Measurements from ENCODE around the gene MPDU1. TPM values are rescaled to one million over a fixed set of nuclear protein-coding genes. Genes with fewer than 3 reads are reported as not detected.

Gene MPDU1
- total RNA-seq, 1 experiment from 2014 or later = 50.9 TPM

- CTCF ChIA-PET = no interaction called here
- no peak for DNase-seq (ENCODE audit: low read depth, low spot score)
- intact Hi-C loops (cut with micrococcal nuclease) = no loop called here
- POLR2A ChIA-PET = interaction anchor here (1.0 kb wide), 1 partner anchor 75 kb away, joined by 4 read pairs; no protein-coding TSS in a partner anchor
- H3K4me2 ChIP-seq (ENCODE audit: low read length) = no peak overlapping the region
- no peak overlapping the region for H3K27ac ChIP-seq (ENCODE audit: low read depth, low read length)
- no peaks in the 10 kb centered on the region for H3K9me2 ChIP-seq (ENCODE audit: insufficient read depth)
- 0 out of 2 replicates have a peak, but pooled peaks cover 3% of the 10 kb centered on the region for H4K20me1 ChIP-seq (ENCODE audit: insufficient read depth)
- no peak overlapping the region for H3K4me3 ChIP-seq (replicated peaks in 1 of 2; ENCODE audit: low read depth in 1 of 2, low read length in 2 of 2)
- RAD21 ChIA-PET (ENCODE audit: low non-redundant PET in 1 of 2, low total read pairs in 2 of 2, uncharacterized antibody in 2 of 2, unreplicated experiment in 2 of 2) = no interaction called here
- no peak overlapping the region for H2AFZ ChIP-seq (ENCODE audit: low read depth, low read length, poor library complexity, severe bottlenecking)
- H3K4me1 ChIP-seq (ENCODE audit: control insufficient read depth in 1 of 2, insufficient read depth in 2 of 2, low read length in 2 of 2) = peaks cover 10 to 18% of the 10 kb centered on the region in 2 experiments
- peaks cover 83% of the 10 kb centered on the region for H3K79me2 ChIP-seq (ENCODE audit: insufficient read depth, low read length)
- no peak overlapping the region for H3K9ac ChIP-seq (ENCODE audit: low read length)
- no peaks in the 10 kb centered on the region for H3K9me3 ChIP-seq (ENCODE audit: control insufficient read depth in 1 of 2, insufficient read depth in 1 of 2, low read depth in 1 of 2, low read length in 2 of 2)
- no peaks in the 10 kb centered on the region for H3K27me3 ChIP-seq (ENCODE audit: insufficient read depth, low read length)
- ATAC-seq = no peak
- BruUV-seq (replicated peaks) = no TSS peak
- TF ChIP-seq ZFX (IDR thresholded peaks at IDR 0.05) = no peak
- TF ChIP-seq, protein P1, sequence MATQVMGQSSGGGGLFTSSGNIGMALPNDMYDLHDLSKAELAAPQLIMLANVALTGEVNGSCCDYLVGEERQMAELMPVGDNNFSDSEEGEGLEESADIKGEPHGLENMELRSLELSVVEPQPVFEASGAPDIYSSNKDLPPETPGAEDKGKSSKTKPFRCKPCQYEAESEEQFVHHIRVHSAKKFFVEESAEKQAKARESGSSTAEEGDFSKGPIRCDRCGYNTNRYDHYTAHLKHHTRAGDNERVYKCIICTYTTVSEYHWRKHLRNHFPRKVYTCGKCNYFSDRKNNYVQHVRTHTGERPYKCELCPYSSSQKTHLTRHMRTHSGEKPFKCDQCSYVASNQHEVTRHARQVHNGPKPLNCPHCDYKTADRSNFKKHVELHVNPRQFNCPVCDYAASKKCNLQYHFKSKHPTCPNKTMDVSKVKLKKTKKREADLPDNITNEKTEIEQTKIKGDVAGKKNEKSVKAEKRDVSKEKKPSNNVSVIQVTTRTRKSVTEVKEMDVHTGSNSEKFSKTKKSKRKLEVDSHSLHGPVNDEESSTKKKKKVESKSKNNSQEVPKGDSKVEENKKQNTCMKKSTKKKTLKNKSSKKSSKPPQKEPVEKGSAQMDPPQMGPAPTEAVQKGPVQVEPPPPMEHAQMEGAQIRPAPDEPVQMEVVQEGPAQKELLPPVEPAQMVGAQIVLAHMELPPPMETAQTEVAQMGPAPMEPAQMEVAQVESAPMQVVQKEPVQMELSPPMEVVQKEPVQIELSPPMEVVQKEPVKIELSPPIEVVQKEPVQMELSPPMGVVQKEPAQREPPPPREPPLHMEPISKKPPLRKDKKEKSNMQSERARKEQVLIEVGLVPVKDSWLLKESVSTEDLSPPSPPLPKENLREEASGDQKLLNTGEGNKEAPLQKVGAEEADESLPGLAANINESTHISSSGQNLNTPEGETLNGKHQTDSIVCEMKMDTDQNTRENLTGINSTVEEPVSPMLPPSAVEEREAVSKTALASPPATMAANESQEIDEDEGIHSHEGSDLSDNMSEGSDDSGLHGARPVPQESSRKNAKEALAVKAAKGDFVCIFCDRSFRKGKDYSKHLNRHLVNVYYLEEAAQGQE (IDR thresholded peaks at IDR 0.05; ENCODE audit: low read depth) = no peak
- TF ChIP-seq SP1 (IDR thresholded peaks at IDR 0.05; ENCODE audit: low read depth) = no peak
- no peak for TF ChIP-seq ZBTB33 (IDR thresholded peaks at IDR 0.05; ENCODE audit: extremely low read depth, insufficient replicate concordance, low read length)
- TF ChIP-seq YY1 (IDR thresholded peaks at IDR 0.05; ENCODE audit: extremely low read depth, insufficient replicate concordance, low read depth, low read length) = no peak
- no peak for TF ChIP-seq CEBPB (IDR thresholded peaks at IDR 0.05; ENCODE audit: low read depth)
- no peak for TF ChIP-seq POLR2A (IDR thresholded peaks at IDR 0.05; ENCODE audit: borderline replicate concordance, extremely low read depth, insufficient read depth, insufficient read length)
- TF ChIP-seq SIN3A (IDR thresholded peaks at IDR 0.05; ENCODE audit: low read depth) = no peak
- no peak for TF ChIP-seq ELF1 (IDR thresholded peaks at IDR 0.05; ENCODE audit: borderline replicate concordance, low read depth)
- no peak for TF ChIP-seq TCF7L2 (IDR thresholded peaks at IDR 0.05; ENCODE audit: borderline replicate concordance, extremely low read depth, insufficient read depth, insufficient read length)
- no peak for TF ChIP-seq RAD21 (IDR thresholded peaks at IDR 0.05; ENCODE audit: low read depth)
- TF ChIP-seq JUND (IDR thresholded peaks at IDR 0.05) = no peak
- TF ChIP-seq EGR1 (IDR thresholded peaks at IDR 0.05; ENCODE audit: low read depth) = no peak
- TF ChIP-seq, protein P2, sequence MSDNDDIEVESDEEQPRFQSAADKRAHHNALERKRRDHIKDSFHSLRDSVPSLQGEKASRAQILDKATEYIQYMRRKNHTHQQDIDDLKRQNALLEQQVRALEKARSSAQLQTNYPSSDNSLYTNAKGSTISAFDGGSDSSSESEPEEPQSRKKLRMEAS (IDR thresholded peaks at IDR 0.05) = no peak
- TF ChIP-seq FOSL1 (IDR thresholded peaks at IDR 0.05; ENCODE audit: low read depth) = no peak
- TF ChIP-seq EZH2phosphoT487 (IDR thresholded peaks at IDR 0.05; ENCODE audit: borderline replicate concordance) = no peak
- TF ChIP-seq EZH2 (IDR thresholded peaks at IDR 0.05) = no peak
- TF ChIP-seq, protein P3, sequence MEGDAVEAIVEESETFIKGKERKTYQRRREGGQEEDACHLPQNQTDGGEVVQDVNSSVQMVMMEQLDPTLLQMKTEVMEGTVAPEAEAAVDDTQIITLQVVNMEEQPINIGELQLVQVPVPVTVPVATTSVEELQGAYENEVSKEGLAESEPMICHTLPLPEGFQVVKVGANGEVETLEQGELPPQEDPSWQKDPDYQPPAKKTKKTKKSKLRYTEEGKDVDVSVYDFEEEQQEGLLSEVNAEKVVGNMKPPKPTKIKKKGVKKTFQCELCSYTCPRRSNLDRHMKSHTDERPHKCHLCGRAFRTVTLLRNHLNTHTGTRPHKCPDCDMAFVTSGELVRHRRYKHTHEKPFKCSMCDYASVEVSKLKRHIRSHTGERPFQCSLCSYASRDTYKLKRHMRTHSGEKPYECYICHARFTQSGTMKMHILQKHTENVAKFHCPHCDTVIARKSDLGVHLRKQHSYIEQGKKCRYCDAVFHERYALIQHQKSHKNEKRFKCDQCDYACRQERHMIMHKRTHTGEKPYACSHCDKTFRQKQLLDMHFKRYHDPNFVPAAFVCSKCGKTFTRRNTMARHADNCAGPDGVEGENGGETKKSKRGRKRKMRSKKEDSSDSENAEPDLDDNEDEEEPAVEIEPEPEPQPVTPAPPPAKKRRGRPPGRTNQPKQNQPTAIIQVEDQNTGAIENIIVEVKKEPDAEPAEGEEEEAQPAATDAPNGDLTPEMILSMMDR (IDR thresholded peaks at IDR 0.05 in 2 of 3, conservative IDR thresholded peaks at IDR 0.05 in 1 of 3; ENCODE audit: borderline replicate concordance in 1 of 3, insufficient read depth in 1 of 3, low read depth in 2 of 3, low read length in 2 of 3) = no peak
- TF ChIP-seq, protein P4, sequence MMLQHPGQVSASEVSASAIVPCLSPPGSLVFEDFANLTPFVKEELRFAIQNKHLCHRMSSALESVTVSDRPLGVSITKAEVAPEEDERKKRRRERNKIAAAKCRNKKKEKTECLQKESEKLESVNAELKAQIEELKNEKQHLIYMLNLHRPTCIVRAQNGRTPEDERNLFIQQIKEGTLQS (IDR thresholded peaks at IDR 0.05) = no peak
- no peak for TF ChIP-seq ZNF274 (IDR thresholded peaks at IDR 0.05; ENCODE audit: low read depth, low read length)
- peaks cover 12 to 26% of the 10 kb centered on the region in 2 experiments for H3K36me3 ChIP-seq (ENCODE audit: control insufficient read depth in 1 of 2, insufficient read depth in 2 of 2, low read length in 2 of 2)
These were observed 27.0 kb downstream of the MPDU1 start for GRCh38 chr17:7610641-7611040.

Measured in HCT116 (cell line).